Activated B cell treated with CpG ODN at 0.5 μM for 24 hours (primary cell): ENCODE measurements around the gene CCDC180. TPM values are rescaled to one million over a fixed set of nuclear protein-coding genes. Genes with fewer than 3 reads are reported as not detected.

Experiments
- ATAC-seq: fragments of 200-7000 bp; cut with Tn5 transposase; one replicate; pipeline ENCODE4 v1.10.0; 2021; ENCODE audit warnings: low read depth, mild to moderate bottlenecking, moderate library complexity
- CTCF ChIA-PET: fragments of 350-600 bp; sonication (Branson Sonifier 250); formaldehyde crosslinking; loops from one replicate; lab custom pipeline; 2021; ENCODE audit warnings: antibody characterized with exemption; lab: Charles Lee
- POLR2A ChIA-PET: fragments of 350-600 bp; sonication (Branson Sonifier 250); formaldehyde crosslinking; loops from one replicate; lab custom pipeline; 2021; ENCODE audit warnings: antibody characterized with exemption; lab: Charles Lee
- DNase-seq: peaks from one replicate; pipeline ENCODE4 v3.0.0; 2022
- H3K27ac Mint-ChIP-seq: one replicate; pipeline ENCODE4 v1.8.0; 2020; ENCODE audit warnings: mixed read lengths
- H3K27me3 Mint-ChIP-seq: one replicate; pipeline ENCODE4 v1.8.0; 2021; ENCODE audit warnings: mixed read lengths
- H3K36me3 Mint-ChIP-seq: one replicate; pipeline ENCODE4 v1.8.0; 2021; ENCODE audit warnings: low read depth, mixed read lengths
- H3K4me1 Mint-ChIP-seq: one replicate; pipeline ENCODE4 v1.8.0; 2021; ENCODE audit warnings: mixed read lengths
- H3K4me3 Mint-ChIP-seq: one replicate; pipeline ENCODE4 v1.8.0; 2020; ENCODE audit warnings: mild to moderate bottlenecking, mixed read lengths
- H3K9me3 Mint-ChIP-seq: one replicate; pipeline ENCODE4 v1.8.0; 2020; ENCODE audit warnings: mixed read lengths
- intact Hi-C: fragments of 100-400 bp; cut with micrococcal nuclease; formaldehyde crosslinking; loops from one replicate; pipeline ENCODE4 v1.15.1; 2024
- total RNA-seq: library from RNA; stranded (reverse); gene quantifications from 2 replicates; pipeline ENCODE4 v1.2.3, GENCODE V29; 2022
- TF ChIP-seq, protein P1 (sequence below): fragments of 200-600 bp; IDR thresholded peaks from one replicate; pipeline ENCODE4 v1.8.0; 2022; ENCODE audit warnings: antibody characterized with exemption, mild to moderate bottlenecking

CCDC180 gene
- total RNA-seq, 1 donor from 2014 or later = 4.0 TPM

- Mint-ChIP-seq H3K36me3 (peaks cover 60% of the 10 kb centered on the region), H3K27ac (no peak overlapping the region), H3K9me3 (peaks cover 6% of the 10 kb centered on the region), H3K4me3 (no peak overlapping the region), H3K27me3 (no peaks in the 10 kb centered on the region), H3K4me1 (no peaks in the 10 kb centered on the region)
- ChIA-PET CTCF (no interaction called here), POLR2A (no interaction called here)
- intact Hi-C loops = no loop called here
- DNase-seq (no peak), ATAC-seq (no peak)
- TF ChIP-seq, protein P1, sequence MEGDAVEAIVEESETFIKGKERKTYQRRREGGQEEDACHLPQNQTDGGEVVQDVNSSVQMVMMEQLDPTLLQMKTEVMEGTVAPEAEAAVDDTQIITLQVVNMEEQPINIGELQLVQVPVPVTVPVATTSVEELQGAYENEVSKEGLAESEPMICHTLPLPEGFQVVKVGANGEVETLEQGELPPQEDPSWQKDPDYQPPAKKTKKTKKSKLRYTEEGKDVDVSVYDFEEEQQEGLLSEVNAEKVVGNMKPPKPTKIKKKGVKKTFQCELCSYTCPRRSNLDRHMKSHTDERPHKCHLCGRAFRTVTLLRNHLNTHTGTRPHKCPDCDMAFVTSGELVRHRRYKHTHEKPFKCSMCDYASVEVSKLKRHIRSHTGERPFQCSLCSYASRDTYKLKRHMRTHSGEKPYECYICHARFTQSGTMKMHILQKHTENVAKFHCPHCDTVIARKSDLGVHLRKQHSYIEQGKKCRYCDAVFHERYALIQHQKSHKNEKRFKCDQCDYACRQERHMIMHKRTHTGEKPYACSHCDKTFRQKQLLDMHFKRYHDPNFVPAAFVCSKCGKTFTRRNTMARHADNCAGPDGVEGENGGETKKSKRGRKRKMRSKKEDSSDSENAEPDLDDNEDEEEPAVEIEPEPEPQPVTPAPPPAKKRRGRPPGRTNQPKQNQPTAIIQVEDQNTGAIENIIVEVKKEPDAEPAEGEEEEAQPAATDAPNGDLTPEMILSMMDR = no peak
Measured at GRCh38 chr9:97293207-97293721, 14.2 kb upstream of the CCDC180 start.

- H3K9me3 Mint-ChIP-seq = peaks cover 9% of the 10 kb centered on the region
- intact Hi-C loops = no loop called here
- CTCF ChIA-PET = no interaction called here
- TF ChIP-seq, protein P1 = no peak
- H3K4me3 Mint-ChIP-seq = no peak overlapping the region
- POLR2A ChIA-PET = no interaction called here
- DNase-seq (no peak), ATAC-seq (no peak)
- no peaks in the 10 kb centered on the region for H3K27me3 Mint-ChIP-seq
- peaks cover 54% of the 10 kb centered on the region for H3K36me3 Mint-ChIP-seq
- no peaks in the 10 kb centered on the region for H3K4me1 Mint-ChIP-seq
- H3K27ac Mint-ChIP-seq = no peak overlapping the region
Measured at GRCh38 chr9:97293818-97294217, 13.6 kb upstream of the CCDC180 start.

- no peak for DNase-seq
- Mint-ChIP-seq H3K4me1 (no peaks in the 10 kb centered on the region), H3K27me3 (no peaks in the 10 kb centered on the region), H3K36me3 (peaks cover 25% of the 10 kb centered on the region), H3K27ac (no peak overlapping the region), H3K4me3 (no peak overlapping the region), H3K9me3 (peaks cover 9% of the 10 kb centered on the region)
- intact Hi-C loops = no loop called here
- ChIA-PET CTCF (no interaction called here), POLR2A (no interaction called here)
- no peak for ATAC-seq
- TF ChIP-seq, protein P1 = no peak
Measured at GRCh38 chr9:97297889-97298288, 9.6 kb upstream of the CCDC180 start.

- no peak overlapping the region for H3K27ac Mint-ChIP-seq
- POLR2A ChIA-PET = interaction anchor here (0.5 kb wide), 1 partner anchor 615 kb away, joined by 7 read pairs; no protein-coding TSS in a partner anchor
- H3K9me3 Mint-ChIP-seq = peaks cover 9% of the 10 kb centered on the region
- intact Hi-C loops = no loop called here
- no peak overlapping the region for H3K4me3 Mint-ChIP-seq
- CTCF ChIA-PET = no interaction called here
- no peak for ATAC-seq
- TF ChIP-seq, protein P1 = no peak
- peaks cover 2% of the 10 kb centered on the region for H3K27me3 Mint-ChIP-seq
- H3K4me1 Mint-ChIP-seq = no peaks in the 10 kb centered on the region
- peaks cover 18% of the 10 kb centered on the region for H3K36me3 Mint-ChIP-seq
- DNase-seq = no peak
Measured at GRCh38 chr9:97299809-97300414, 7.5 kb upstream of the CCDC180 start.

DNA sequence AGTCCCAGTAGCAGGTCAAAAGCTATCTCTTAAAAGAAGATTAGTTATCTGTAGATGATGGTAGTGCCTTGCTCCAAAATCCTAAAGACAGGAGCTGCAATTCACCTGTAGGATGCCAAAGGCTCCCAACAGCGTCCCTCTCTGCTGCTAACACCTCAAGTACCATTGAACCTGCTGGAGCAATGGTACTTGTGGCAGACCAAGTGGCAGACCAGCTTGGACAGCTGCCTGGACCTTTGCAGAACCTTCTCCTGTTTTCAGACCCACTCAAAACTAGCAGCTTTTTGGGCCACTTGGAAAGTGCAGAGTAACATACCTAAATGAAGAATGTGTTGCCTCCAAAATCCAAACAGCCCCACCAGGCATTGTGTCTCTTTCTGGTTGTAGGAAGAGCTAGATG, 6.9 kb upstream of the CCDC180 start:
- H3K36me3 Mint-ChIP-seq = peaks cover 11% of the 10 kb centered on the region
- H3K9me3 Mint-ChIP-seq = peaks cover 9% of the 10 kb centered on the region
- peaks cover 6% of the 10 kb centered on the region for H3K27me3 Mint-ChIP-seq
- ChIA-PET CTCF (no interaction called here), POLR2A (interaction anchor here (0.5 kb wide), 2 partner anchors 616 to 737 kb away, joined by 6 to 7 read pairs; no protein-coding TSS in a partner anchor)
- no peak for DNase-seq
- H3K4me3 Mint-ChIP-seq = no peak overlapping the region
- no peaks in the 10 kb centered on the region for H3K4me1 Mint-ChIP-seq
- intact Hi-C loops = no loop called here
- ATAC-seq = no peak
- no peak overlapping the region for H3K27ac Mint-ChIP-seq
- TF ChIP-seq, protein P1 = no peak
